GM19043 (cell line): ENCODE results near the gene FXYD7.

Source experiments
- ATAC-seq: cut with Tn5 transposase; IDR thresholded peaks from one replicate; pipeline ENCODE4 v1.9.1; 2021; ENCODE audit warnings: low read depth; ENCODE audit not compliant: unreplicated experiment

The FXYD7 gene

DNA sequence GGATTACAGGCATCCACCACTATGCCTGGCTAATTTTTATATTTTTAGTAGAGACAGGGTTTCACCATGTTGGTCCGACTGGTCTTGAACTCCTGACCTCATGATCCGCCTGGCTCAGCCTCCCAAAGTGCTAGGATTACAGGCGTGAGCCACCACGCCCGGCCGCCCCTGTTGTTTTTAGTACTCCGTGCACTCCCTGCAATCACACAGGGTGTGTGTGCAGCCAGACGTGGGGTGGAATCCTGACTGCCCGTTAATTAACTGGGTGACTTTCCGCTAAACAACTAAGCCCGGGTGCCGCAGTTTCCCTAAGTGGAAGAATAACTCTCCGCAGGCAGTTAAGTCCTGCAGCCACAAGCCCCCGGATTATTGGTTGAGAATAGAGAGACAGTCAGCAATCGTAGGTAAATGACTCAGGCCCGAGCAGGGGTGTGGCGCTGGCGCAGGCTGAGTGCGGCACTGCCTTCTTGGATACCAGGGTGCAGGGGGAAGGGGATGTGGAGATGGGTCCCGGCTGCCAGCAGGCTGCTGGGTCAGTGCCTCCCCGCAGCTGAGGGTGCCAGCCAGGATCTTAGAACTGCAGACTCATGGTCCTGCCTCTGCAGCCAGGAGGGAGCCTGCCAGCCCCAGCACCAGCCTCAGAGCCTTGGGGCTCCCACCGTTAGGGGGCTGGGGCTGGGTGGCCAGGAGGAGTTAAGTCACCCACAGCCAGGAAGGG is 33.5 kb upstream of the FXYD7 start:
- ATAC-seq = no peak

DNA sequence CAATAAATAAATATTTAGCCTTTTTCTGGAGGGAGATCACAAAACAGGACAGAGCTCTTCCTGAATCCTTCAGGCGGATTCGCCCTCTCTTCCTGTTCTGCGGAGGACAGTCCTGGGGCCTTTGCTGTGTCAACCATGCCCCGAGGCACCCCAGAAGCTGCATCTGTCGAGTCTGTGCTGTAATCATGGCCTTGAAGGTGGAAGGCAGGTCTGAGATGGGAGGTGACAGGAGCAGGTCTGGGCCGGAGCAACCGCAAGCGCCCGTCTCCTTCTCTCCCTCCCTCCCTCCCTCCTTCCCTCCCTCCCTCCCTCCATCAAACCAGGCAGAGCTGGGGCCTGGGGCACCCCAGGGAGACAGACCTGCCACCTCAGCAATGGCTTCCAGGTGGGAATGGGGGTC is 32.1 kb upstream of the FXYD7 start:
- ATAC-seq = no peak

DNA sequence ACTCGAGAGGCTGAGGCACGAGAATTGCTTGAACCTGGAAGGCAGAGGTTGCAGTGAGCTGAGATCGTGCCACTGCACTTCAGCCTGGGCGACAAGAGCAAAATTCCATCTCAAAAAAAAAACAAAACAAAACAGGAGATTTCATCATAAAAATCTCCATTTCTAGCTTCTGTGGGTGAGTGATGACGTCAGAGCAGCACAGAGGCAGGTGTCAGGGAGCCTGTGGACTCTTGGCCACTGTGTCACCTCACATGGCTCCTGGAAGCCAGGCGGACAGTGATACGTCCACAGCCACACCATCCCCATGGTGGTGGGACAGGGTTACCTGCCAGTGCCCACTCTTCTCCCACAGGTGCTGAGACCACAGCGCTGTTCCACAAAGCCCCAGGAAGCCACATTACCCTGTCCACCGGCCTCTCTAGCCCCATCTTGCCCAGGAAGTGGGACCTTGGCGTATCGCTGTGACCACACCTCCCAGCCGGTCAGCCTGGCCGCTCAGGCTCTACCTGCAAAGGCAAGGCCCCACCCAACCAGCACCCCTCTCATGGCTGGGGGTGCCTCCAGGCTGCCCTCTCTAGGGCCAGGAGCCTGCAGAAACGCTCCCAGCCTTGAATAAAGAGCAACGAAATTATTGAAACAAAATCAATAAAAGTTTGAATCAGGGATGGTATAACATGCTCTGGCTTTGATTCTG is 29.9 kb upstream of the FXYD7 start:
- ATAC-seq = no peak

DNA sequence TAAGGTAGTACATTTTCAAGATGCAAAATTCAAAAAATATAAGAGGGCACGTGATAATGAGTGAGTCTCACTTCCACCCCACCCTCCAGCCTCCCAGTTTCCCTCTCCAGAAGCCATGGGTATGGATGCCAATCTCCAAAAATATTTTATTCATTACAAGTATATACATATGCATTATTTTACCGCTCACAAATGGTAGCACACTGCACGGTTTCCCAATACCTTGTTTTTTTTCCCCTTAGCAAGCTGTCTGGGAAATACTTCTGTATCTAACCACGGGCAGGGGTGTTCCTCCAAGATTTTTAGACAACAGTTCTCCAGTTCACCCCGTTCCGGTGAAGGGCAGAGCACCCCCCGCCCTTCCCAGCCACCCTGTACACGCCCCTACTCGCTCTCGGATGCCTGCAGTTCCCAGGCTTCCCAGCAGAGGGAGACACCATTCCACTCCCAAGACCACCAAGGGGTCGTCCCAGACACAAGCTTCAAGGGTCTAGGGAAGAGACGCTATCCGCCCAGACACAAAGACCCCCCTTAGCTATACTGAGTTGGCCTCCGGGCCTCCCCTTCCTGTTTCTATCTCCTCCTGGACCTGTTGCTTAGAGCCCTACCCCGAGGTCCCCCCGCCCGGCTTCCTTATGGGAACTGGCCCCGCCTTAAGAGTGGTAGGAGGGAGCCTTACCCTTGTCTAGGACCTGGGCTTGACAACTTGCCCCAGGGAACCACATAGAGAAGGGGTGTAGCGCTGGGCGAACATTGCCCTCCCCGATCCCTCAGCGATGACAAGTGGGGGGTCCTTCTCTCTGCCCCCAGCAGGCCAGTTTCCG is 28.5 kb upstream of the FXYD7 start:
- no peak for ATAC-seq

DNA sequence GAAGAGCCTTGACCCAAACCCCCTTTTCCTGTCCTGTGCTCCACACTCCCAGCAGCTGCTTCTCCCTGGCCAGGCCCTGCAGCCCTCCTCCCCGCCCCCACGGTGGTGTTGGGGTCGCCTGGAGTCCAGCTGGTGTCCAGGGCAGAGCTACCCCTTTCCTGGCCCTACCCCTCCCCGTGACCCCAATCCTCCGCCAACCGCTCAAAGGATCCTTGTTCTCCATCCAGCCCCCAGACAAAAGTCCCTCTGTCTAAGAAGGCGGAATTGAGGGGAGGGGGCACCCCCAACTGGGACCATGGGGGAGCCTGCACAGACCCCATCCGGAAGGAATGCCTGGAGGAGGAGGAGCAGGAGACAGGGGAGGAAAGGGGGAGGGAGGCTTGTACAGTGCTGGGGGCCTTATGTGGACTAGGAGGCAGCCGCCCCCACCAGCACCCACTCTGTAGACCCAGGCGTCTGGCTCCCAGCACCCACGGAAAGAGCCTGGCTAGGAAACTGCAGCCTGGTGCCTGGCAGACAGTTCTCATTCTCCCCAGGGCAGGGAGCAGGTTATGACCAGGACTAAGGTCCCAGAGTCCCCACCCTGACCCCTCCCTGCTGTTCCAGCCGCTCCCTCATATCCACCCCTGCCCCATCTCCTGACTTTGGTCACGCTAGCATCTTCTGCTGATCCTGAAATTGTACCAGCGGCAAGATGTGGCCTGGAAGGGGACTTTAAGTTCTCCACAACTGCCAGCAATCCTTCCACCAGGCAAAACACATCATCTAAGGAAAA is 27.7 kb upstream of the FXYD7 start, which contains the start of gene FXYD3:
Gene FXYD3 (plus strand): TSS at position 647 of the 775 bp plus-strand sequence. CDS start 3,554 bp downstream, outside the sequence.
- ATAC-seq = no peak

DNA sequence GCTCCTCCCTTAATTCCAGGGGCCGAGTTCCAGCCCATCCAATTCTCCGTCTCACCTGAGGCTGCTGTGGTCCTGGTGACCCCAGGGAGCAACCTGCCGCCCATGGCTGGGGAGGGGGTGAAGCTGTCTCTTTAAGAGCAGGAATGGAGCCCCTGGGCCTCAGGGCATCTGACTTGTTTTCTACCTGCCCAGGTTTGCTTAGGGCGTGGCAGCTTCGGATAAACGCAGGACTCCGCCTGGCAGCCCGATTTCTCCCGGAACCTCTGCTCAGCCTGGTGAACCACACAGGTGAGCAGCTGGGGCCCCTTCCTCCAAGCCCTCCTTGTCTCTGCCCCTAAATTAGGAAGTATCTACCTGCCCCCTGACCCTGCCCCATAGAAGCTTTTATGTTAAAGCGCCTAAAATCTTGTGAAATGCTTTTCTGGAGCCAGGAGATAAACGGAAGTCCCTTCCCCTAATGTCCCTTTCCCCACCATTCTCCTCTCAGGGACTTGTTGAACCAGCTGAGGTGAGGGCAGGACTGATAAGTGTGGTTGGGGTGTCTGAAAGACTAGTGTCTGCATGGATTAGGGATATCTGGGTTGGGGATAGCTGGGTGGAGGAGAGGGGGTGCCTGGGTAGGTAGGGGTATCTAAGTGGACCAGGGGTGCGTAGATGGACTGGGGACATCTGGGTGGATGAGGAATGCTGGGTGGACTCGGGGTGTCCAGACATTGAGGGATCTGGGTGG is 26.8 kb upstream of the FXYD7 start:
- no peak for ATAC-seq

DNA sequence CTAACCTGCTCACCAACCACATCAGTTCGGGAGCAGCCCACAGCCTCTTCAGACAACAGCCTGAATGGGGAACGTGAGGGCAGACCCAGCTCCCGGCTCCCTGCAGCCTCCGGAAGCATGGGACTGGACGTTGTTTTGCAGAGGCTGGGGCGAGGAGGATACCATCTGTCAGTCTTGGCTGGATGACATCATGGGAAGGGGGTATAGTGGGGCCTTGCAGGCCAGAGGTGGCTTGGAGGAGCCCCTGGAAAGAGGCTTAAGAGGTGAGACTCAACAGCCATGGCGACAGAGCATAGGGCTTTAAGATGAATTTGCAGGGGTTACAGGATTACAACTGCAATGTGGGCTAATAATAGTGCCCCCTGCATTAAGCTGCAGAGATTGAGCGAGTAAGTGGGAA is 25.9 kb upstream of the FXYD7 start:
- no peak for ATAC-seq

DNA sequence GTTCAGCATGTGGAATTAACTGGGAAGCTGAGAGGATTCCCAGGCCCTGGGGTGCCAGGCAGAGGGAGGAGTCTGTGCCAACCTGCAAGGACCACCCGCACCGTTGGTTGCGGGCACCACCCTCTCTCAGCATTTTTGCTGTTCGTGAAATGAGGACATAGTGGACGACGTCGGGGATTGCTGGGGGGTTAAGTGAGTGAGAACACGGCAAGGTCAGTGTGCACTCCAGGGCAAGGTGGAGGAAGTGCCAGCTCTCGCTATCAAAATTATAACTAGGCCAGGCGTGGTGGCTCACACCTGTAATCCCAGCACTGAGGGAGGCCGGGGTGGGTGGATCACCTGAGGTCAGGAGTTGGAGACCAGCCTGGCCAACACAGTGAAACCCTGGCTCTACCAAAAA is 25.3 kb upstream of the FXYD7 start:
- no peak for ATAC-seq

DNA sequence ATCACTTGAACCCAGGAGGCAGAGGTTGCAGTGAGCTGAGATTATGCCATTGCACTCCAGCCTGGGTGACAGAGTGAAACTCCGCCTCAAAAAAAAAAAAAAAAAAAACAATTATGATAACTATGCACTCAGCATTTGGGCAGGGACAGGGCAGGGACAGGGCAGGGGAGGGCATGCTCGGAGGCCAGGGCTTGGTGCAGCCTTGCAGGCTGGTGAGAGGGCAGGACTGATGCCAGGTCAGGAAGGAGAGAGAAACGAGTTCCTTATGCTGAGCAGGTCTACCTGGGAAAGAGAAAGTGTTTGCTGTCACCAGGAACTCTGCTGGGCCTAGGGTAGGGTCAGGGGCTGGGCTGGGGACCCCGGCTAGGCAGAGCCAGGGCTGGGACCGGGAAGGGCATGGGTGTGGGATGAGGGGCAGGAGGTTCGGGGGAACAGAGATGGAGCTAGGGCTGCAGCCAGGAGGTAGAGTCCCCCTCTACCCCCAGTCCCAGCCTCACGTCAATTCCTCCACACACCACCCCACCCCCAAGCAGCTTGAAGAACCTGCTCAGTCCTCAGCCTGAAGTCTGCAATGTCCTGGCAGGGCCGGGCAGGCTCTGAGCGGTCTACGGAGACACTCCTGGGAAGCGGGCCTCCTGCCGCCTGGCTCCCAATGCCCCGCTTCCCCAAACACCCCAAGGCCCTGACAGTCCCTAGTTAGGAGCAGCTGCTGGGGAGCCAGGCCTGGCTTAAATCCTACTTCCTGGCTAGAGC is 24.6 kb upstream of the FXYD7 start:
- ATAC-seq = no peak

DNA sequence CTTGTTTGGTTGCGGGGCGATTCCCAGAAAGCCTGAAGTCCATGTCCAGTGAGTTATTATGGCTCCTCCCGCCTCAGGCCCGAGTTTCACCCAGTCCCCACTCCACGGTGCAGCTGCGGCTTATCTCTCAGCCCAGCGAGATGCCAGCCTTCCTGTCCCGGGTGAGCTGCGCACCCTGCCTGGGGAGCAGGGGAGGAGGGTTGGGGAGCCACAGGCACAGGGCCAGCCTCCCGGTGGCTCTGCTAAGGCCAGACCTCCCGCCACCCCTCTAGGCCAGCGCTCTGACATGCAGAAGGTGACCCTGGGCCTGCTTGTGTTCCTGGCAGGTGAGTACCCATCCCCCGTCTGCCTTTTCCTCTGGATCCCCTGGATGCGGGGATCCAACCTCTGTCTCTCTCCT is 24.0 kb upstream of the FXYD7 start:
- ATAC-seq = no peak

DNA sequence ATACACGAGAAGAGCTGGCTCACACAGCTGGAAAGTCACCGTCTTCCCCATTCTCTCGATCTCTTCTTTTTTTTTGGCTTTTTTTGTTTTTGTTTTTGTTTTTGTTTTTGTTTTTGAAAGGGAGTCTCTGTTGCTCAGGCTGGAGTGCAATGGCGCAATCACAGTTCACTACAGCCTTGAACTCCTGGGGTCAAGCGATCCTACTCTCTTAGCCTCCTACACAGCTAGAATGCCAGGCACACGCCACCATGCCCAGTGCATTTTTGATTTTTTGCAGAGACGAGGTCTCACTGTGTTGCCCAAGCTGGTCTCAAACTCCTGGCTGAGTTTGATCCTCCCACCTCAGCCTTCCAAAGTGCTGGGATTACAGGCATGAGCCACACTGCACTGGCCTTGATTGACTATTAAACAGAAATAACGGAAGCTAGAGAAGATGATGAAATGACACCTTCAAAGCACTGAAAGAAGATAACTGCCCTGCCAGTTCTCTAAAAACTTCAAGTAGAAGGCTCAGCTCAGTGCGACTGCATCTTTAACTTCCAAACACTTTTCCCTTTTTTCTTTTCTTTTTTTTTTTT is 23.4 kb upstream of the FXYD7 start:
- ATAC-seq = no peak

DNA sequence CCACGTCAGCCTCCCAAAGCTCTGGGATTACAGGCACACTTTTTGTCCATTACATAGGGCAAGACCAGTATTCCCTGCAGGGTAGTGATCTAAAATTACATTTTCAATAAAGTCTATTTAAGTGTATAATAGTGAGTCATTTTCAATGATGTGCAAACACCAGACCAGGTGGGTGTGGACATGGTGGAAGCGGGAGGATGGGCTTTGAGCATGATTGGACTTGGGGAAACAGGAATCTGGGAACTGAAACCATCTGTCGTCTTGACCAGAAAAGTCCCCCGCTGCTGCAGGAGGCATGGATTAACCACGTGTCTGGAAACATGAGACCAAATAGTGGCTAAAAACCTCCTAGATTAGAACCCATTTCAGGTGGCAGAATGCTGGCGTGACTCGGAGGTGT is 22.6 kb upstream of the FXYD7 start:
- ATAC-seq = no peak

DNA sequence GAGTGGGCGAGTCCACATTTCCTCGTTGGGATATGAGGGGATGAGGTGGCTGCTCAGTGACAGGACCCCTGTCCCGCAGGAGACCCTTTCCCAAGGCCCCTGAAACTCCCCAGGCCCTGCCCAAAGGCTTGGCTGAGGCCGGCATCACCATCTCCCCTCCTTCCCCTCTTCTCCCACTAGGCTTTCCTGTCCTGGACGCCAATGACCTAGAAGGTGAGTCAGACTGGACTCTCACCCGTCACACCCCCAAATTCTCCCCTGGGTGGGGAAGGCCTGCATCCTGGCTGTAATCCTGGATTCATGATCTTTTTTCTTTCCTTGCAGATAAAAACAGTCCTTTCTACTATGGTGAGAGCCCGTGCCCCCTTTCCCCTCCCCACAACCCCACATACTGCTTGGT is 22.2 kb upstream of the FXYD7 start:
- ATAC-seq = no peak

DNA sequence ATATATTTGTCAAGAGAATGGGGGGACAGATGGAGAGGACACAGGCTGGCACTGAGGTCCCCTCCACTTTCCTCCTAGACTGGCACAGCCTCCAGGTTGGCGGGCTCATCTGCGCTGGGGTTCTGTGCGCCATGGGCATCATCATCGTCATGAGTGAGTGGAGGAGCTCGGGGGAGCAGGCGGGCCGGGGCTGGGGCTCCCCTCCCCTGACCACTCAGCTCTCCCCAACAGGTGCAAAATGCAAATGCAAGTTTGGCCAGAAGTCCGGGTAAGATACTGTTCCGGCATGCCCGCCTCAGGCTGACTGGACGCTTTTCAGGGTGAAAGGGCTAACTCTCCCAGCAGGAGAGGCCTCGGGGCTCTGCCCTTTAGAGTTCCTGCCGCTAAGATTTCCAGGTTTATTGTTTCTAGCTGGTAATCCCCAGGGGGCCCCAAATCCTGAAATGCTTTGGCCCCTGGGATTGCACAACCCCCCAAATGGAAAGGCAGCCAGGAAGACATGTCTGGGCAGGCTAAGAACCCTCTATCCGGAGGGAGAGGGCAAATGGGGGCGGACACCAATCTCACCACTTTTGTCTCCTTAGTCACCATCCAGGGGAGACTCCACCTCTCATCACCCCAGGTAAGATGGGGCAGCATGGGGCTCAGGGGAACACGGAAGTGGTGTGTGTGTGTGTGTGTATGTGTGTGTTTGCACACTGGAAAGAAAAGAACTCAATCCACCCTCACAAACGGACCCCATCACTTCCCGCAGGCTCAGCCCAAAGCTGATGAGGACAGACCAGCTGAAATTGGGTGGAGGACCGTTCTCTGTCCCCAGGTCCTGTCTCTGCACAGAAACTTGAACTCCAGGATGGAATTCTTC is 20.1 kb upstream of the FXYD7 start:
- no peak for ATAC-seq

DNA sequence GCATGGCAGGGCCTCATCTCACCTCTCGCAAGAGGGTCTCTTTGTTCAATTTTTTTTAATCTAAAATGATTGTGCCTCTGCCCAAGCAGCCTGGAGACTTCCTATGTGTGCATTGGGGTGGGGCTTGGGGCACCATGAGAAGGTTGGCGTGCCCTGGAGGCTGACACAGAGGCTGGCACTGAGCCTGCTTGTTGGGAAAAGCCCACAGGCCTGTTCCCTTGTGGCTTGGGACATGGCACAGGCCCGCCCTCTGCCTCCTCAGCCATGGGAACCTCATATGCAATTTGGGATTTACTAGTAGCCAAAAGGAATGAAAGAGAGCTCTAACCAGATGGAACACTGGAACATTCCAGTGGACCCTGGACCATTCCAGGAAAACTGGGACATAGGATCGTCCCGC is 19.5 kb upstream of the FXYD7 start:
- no peak for ATAC-seq

DNA sequence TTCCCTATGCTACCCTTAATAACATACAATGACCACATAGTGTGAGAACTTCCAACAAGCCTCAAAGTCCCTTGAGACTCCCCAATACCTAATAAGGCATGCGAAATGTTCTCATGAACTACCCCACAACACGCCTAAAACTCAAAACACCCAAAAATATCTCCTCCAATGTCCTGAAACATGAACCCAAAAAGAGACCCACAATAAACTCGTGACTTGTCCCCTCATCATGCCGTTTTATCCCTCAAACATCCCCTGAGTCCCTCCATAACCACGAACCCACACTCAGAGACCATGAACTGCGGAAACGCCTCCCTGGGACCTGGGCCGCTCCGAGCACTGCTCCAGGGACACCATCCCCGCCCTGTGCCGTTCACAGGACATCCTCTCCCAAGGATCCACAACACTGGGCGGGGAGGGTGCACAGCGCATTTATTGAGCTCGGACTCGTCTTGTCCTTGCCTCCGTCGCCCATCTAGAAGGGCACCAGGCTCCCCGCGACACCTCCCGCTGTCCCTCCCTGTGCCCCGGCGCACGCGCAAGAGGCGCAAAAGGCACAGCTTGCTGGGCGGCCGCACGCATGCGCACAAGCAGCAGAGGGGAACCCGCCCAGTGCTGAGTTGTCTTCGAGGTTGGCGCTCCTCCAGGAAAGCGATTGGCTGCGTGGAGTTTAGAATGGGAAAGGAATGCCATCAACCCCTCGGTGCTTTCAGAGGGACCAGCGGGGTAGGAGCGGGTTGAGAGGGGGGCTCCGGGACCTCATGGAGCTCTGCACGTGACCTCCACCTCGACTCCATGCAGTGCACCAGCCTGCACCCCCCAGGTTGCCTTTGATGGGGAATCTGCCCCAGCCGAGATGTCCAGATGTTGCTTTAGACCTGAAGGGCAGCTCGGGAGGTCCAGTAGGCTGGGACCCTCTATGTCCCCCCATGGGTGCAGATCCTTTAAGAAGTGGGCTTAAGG is 18.7 kb upstream of the FXYD7 start:
- ATAC-seq = peak; percentile 59

DNA sequence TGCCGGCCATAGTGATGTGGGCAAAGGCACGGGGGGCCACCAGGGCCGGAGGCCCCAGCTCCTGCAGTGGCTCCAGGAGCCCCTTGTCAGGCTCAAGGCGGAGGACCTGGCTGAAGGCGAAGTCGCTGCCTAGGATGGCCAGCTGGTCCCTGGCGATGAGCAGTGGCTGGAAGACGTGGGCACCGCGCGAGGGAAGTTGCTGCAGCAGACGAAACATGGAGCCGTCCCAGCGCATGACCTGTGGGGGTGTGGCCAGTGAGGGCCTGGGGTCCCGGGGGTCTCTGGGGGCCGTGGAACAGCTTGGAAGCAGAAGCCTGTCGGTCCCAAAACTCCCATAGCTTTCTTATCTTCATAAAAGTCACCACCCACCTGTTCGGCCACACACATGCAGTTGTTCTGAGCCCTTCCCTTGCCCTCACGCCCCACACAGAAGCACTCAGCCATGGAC is 17.8 kb upstream of the FXYD7 start:
- no peak for ATAC-seq
